UCSD-AML1 (cell line): ENCODE results near the gene UBAC2.

Source experiments
- DNase-seq: peaks from one replicate; lab custom pipeline; 2025; ENCODE audit not compliant: unreplicated experiment; lab: John Stamatoyannopoulos, UW

UBAC2 gene

DNA sequence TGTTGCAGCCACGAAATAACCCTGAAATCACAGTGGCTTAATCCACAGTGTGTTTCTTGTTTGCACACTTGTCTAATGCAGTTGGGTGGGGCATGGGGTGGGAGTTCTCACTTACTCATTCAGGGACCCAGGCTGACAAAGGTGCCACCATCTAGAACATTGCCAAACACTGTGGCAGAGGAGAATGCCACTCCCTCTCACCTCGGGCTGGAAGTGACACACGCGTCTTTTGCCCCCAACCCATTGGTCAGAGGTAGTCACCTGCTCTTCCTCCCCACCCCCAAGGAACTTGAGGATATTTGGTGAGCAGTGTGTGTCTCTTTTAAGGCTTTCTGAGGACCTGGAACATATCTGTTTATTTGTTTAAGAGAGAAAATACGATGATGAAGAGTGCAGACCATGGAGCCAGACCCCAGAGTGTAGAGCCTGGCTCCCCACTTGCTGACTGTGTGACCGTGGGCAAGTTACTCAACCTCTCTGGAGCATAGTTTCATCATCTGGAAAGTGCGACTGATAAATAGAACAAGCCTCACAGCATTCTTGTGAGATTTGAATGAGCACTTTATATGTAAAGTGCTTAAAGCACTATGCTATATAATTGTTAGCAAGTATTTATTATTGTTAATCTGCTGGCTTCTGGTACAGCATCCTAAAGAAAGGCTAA is 89.2 kb downstream of the UBAC2 start:
- DNase-seq, result no peak

DNA sequence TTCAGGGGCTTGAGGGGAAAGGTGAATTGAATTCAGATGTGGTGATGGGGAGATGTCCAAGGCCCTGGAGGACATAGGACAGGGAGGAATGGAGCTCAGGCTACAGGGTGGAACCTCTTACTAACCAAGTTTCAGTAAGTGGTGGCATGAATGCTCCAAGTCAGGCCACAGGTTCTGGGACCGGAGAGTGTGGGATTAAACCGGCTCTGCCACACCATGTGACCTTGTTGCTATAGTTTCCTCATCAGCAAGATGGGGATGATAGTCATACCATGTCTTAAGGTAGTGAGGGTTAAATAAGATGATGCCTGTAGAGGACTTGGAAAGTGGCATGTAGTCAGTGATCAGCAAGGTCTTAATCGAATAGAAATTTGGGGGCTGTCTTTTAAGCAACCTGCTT is 90.2 kb downstream of the UBAC2 start:
- DNase-seq, result no peak

DNA sequence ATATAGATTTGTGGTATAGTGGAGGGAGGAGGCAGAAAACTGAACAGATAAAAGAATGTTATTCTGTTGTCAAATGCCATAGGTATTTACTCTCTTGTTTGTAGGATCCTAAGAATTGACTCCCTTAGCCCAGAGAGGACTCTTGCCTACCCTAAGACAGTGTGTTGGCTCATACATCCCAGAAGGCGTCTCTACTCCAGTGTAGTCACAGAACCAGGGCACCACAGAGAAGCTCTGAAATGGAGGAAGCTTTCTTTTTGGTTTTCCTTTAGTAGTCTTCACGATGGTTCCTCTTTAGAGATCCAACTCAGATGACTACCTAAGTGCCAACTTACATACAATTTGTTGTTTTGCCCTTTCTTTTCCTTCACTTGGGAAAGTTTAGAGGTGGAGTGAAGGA is 92.5 kb downstream of the UBAC2 start:
- no peak for DNase-seq

DNA sequence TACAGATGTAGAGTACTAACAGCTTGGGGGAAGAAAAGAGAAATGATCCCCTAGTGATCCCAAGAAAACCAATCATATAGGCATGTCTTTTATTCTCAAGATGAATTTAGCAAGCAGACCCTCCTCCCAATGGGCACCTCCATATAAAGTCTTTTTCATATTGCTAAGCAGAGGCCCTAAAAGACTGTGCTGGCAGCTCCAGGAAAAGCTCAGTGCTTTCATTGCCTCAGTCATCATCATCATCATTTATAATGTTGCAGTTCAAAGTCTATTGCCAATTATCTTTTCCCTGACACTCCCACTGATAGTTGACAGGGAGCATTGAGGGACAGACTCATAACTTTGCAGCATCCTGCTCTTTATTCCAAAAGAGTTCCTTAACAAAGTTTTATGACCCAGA is 93.5 kb downstream of the UBAC2 start:
- DNase-seq, result no peak

DNA sequence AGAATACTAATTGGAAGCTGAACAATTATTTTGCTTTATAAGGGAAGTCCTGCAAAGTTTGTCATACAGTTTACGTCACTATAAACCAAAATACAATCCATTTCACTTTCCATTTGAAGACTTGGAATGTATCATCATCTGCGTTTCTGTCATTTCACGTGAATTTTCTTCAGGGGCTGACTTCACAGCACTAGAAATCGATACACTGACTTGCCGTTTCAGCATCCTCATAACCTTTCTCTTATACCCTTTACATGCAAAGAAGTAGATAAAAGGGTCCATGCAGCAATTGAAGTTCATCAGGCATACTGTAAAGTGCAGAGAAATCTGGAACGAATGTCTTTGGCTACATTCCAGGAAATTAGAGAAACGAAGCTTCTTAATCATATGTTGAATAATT is 94.3 kb downstream of the UBAC2 start:
- no peak for DNase-seq

DNA sequence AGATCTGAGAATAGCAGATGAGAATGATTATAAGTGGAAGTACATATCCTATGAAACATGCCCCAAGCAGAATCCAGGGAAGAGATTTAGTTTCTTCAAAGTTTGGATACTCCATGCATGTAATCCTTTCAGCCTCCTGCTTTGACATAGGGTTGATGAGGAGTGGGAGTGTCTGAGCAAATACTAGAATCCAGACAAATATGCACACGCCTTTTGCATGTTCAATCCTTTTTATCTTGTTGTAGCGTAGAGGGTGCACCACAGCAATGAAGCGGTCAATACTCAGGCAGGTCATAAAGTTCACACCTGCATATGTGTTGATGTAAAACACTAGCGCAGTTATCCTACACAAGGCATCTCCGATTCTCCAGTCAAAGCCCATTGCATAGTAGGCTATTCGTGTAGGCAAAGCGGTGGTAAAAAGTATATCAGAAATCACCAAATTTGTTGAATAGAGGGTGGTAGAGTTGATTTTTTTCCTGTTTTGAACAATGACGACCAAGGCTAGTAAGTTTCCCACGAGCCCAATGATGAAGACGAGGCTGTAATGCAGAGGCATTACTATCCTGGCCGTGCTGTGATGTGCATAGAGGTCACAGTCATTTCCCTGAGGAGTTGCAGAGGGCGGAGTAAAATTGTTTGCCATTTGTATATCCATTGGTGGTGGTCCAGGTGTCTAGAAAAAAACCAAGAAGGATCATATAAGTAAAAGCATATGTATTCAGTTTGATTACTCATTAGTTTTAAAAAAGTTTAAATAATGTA is 95.0 kb downstream of the UBAC2 start:
- DNase-seq, result no peak

DNA sequence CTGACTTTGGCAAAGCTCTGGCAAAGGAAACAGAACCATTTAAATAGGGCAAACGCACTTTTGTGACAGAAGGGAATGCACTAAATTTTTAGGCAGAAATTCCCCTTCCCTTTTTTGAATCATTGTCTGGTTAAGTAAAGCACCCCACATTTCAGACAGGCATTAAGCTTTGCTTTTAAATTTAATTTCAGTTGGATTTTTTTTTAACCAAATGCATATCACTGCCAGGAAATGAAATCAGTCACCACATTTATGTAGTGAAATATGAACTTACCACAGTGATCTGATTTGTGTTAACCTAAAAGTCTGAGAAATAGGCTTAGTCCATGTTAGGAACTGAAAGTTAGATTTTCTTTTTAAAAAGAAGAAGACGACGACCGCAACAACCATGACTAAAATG is 95.7 kb downstream of the UBAC2 start:
- DNase-seq, result no peak

DNA sequence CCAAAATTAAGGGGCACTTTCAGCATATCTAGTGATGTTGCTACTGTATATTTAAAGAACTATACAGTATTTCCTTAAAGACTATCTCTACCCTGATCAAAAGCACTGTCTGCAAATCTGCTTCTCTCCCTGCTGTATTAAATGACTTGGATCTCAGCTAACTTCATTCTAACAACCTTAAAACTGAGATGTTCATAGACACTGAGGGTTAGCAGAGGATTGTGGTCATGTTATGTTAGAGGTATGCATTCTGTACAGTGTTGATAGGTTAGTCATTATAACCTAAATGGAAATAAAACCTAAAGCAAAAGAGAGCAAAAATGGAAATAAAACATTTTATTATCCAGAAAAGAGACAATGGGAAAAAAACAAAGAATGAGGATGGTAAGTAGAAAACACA is 96.7 kb downstream of the UBAC2 start:
- DNase-seq, result no peak

DNA sequence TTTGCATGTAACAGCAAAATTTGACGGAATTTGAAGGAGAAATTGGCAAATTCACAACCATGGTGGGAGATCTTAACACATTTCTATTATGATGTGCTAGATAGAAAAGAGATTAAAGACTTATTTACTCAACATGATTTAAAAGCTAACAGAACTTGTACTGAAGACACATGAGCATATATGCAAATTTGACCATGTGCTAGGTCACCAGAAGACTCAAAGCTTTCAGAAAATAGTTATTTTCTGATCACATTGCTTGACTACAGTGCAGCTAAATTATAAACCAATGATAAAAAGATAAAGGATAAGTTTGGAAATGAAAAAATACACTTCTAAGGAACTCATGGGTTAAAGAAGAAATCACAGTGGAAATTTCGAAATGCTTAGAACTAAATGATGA is 97.4 kb downstream of the UBAC2 start:
- DNase-seq, result no peak

DNA sequence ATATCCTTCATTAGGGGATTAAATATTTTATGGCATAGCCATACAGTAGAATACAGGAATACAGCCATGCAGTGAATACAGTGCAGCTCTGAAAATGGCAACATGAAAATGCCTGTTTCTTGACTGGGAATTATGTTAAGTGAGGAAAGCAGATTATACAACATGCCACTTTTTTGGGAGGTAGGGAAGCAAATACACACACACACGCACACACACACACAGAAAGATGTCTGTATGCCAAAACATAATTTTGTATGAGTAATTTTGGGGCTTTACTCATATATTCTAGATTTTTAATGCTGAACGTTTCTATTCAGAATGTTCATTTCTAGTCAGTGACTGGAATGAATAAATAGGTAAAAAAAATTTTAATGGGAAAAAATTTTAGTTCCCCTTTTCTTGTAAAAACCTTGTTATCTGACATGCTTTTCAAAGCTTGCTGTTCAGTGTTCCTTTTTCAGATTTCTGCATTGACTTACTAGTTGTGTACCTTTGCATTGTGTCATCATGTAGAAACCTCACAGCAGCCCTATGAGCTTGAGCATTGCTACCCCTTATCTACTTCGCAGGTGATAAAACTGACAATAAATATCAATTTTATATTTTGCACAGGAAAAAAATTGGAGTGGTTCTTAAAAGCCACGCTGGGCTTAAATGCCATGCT is 98.7 kb downstream of the UBAC2 start:
- no peak for DNase-seq

DNA sequence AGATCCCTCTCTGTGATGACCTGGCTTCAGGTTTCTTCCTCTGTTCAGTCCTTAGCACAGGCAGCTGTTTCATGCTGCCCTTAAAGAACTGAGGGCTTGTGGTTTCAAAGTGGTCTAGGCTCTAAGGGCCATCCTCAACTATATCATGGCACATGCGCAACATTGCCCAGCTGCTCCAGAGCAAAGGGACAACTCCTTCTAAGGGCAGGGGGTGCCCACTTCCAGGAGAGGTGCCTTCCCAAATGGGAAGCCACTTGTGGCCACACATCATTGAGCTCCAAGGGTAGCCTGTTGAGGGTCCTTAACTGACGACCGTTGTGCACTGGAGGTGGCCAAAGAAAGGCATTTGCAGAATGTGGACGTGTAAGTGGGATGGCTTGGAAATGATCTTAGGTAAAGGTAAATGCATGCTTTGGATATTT is 99.3 kb downstream of the UBAC2 start:
- no peak for DNase-seq

DNA sequence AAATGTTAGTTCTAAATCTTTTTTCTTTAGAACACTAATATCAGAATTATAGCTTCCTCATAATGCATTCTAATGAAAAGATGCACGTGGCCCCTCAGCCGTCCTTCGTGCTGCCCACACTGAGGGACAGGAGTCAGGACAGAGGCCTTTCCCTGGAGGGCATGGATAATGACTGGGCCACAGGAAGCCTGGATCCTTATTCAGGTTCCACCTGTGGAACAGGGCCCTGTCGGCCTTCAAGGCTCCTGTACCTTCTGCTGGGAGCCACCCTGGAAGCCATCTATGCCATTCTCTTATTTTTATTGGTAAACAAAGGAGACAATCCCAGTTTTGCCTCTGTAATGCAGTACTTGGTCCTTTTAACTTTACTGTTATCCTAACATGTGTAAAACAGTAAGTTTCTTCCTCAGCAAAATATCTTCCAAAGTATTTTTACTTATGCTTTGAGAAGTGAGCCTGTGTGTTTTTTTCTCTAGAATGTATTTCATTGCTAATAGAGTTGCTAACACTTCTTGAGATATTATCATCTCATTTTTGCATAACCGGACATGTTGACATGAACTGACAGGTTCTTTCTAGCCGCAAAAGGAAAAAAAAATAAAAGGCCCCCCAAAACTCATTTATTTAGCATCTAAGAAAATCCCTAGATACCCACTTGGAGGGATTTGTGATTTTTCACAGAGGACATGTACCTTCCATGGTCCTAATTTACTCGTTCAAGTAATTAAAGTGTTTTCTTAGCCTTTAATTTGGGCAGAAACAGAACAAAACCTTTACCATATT is 100.6 kb downstream of the UBAC2 start:
- no peak for DNase-seq

DNA sequence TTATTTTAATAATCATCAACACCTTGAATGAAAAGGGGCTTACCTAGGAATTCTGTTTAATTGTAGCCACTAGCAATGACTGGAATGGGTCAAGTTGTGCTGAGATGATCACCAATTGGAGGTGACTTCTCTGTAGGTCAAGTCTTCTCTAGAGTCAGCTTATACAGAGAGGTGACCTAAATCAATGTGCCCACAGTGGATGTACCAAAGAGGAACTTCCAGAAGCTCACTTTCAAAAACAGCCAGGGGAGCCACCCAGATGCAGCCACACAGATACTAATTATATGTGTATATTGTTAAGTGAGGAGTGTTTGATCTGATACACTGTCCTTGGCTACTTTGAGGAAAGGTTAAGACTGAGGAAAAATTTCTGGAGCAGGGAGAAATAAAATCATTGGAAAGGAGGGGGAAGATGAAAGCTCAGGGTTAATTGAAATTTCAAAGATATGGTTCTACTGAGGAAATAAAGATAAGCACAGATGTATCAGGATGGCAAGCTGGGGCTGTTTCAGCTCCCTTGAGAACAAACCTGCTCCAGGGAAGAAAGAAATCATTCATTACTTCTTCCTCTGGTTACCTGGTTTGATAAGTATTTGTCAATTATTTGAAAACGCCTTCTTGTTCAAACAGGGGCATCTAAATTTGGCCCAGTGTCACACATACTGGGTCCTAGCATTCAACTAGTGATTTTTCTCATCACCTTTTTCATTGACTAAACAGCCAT is 101.4 kb downstream of the UBAC2 start:
- DNase-seq, result no peak

DNA sequence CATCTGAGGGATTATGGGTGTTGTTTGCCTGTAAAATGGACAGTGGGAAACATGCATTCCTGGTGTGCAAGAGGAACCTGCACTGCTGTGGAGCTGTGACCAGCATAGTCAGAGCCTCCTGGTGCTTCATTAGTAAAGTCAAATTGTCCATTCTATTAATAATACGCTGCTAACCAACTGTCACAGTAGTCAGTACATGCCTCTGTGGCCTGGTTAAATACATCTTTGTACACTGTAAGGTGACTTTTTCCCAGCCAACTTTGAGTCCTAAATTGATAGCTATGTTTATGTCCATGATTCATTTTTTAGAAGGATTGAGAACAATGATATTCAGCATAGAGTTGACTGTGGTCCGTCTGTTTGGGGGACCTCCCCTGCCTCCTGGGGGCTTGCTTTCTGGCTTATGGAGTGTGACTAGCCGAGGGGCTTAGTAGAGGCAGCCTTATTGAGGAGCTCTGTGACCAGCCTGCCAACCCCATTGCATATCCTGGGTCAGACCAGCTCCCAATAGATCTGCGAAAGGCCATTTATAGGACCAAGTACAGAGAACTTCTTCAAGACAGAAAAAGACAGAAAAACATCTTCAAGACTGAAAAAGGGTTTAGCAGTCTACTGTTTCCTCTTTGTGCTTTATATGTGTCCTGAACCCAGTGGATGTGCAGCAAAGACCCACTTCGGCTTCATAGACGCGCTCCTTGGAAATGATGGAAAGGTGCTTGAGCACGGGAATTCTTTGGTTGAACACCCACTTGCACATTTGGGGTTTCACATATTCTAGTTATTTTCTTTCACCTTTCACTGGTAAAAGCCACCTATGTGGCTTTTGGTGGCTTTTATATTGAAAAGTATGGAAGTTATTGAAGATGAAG is 102.2 kb downstream of the UBAC2 start:
- no peak for DNase-seq

DNA sequence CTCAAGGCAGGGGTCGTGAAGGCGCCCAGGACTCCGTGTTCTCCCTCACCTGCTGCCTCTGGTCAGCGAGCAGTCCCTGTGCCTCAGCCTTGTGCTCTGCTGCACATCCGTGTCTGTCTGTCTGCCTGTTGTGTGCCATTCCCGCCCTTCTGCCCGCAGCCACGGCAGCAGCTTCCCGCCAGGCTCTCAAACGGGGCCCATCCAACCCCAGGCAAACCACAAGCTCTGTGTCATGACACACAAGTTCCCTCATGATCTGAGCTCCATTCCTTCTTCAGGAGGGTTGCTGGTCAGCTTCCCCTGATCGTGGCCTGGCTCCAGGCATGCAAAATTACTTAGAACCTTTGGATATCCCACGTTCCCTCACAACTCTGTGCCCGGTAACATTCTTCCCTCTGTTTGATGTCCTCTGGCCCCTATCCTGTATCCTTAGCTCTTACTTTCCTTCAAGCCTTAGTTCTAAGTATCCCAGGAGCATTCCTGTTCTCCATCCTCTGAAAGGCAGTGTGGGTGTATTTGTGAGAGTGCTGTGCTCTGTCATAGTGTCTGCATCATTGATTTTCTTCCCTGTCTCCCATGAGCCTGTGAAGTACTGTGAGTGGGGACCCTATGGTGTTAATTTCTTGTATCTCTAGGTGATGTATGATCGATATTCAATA is 103.3 kb downstream of the UBAC2 start:
- DNase-seq, result peak; percentile 36

DNA sequence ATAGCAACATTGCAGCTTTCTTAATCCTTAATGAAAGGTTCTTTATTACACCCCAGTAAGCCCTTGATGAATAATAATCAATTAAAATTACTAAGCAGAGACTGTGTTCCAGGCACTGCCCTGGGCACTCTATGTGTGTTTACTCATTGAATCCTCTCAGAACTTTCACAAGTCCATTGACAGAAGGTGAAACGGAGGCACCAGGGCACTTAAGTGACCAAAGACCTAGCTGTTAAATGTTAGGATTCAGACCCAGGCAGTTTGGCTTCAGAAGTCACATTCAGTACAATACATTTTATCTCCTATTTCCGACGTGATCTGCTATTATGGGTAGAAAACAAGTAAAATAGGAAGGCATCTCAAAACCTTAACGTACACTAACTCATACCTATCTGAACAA is 103.9 kb downstream of the UBAC2 start:
- DNase-seq, result no peak

DNA sequence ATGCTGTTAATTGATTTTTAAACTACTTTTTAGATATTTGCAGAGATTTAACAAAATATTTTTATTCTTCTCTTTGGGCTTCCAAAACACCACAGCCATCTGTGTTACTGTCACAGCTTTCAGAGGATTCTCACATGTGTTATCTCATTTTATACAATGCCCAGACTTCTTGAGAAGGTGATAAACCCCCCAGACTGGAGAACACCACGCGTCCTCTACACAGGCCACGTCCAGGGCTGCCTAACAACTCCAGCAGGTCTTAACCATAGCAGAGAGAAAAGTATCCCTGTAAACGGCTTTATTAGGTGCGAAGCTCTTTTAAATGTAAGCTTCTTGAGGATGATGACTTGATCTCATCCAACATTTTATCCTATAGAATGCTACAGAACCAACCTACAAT is 104.5 kb downstream of the UBAC2 start:
- DNase-seq, result no peak

DNA sequence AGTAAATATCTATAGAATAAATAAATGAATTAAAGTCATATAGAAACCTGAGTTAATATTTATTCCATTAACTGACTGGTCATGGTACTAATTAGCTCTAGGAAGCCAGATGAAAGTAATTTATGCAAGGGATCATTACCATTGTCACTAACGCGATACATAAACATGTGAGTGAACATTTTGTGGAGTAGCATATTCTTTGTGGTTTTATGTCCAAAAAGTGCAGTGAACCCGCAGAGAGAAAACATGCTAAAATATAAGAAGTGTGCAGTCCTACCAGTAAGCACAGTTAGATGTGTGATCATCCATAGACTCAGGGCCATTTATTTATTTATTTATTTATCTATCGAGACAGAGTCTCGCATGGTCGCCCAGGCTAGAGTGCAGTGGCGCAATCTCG is 104.9 kb downstream of the UBAC2 start:
- DNase-seq, result no peak

DNA sequence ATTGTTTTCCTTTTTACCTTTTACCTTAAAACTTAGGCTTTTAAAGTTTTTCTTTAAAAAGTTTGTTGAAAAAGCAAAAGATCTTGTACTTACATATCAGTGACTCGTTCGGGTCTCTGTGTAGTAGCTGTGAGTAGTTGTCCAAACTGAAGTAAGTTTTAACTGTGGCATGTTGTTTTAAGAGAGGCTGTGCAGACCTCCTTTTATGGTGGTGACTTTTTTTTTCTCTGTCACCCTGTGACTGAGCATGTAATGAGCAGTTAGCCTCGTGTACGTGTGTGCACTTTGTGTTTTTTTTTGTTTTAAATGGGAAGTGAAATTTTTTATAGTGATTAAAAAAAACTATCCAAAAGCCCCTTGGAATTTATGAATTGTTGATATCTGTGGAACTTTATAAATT is 106.6 kb downstream of the UBAC2 start, which contains the start of gene GPR183:
GPR183 (minus strand) TSS at position 153 of the 400 bp plus-strand sequence. CDS start 11,254 bp downstream, outside the sequence.
- DNase-seq, result no peak
